Measurements from ENCODE around the gene REXO1. TPM values are rescaled to one million over a fixed set of nuclear protein-coding genes. Genes with fewer than 3 reads are reported as not detected.
A peak's percentile ranks its signal among the peaks of the same experiment; 100 is the strongest.

The REXO1 gene
- total RNA-seq, 1 experiment from 2014 or later, result 56.8 TPM

GRCh38 chr19:1856345-1856697 lies 8.0 kb upstream of the REXO1 start:
- H3K4me1 ChIP-seq (ENCODE audit: insufficient read depth, low read length), result peaks cover 7% of the 10 kb centered on the region; the same call in 1 of the 2 replicates
- H3K79me1 ChIP-seq (ENCODE audit: insufficient read depth, low read depth, low read length, poor library complexity, severe bottlenecking), result peaks cover 13% of the 10 kb centered on the region
- H2BK120ac ChIP-seq (ENCODE audit: low read depth, low read length, poor library complexity, severe bottlenecking), result no peak overlapping the region
- H3K4ac ChIP-seq (ENCODE audit: low read depth, low read length), result no peak overlapping the region
- no peak overlapping the region for H3K23ac ChIP-seq (ENCODE audit: insufficient read length, low read depth, low read length)
- no peak overlapping the region for H4K91ac ChIP-seq (ENCODE audit: insufficient read length, low read depth, low read length)
- no peaks in the 10 kb centered on the region for H3K9me3 ChIP-seq (ENCODE audit: control insufficient read depth, low read depth, low read length)
- no peak overlapping the region for H2BK15ac ChIP-seq (ENCODE audit: low read depth, low read length)
- no peak overlapping the region for H3K27ac ChIP-seq (ENCODE audit: insufficient read length, low read depth, low read length)
- no peak overlapping the region for H4K5ac ChIP-seq (ENCODE audit: insufficient read length, low read depth, low read length)
- H3T11ph ChIP-seq (ENCODE audit: low read length), result no peak overlapping the region
- Mint-ChIP-seq H3K27ac (peak overlapping the region in 1 of 3 experiments; percentile 78; a peak in 1 of 7 replicates), H3K27me3 (ENCODE audit: low read depth) (peaks cover 2% of the 10 kb centered on the region), H3K4me1 (peaks cover 39 to 72% of the 10 kb centered on the region in 2 experiments), H3K9me3 (no peaks in the 10 kb centered on the region), H3K36me3 (ENCODE audit: insufficient read depth in 1 of 3, low read depth in 3 of 3) (peaks cover 0 to 4% (median 0%) of the 10 kb centered on the region in 3 experiments; a peak in 2 of 7 replicates), H3K4me3 (peak overlapping the region; percentile 40 to 56)
- no CpG with 5 or more reads among the region's 6 CpGs for WGBS (ENCODE audit: extremely low coverage, insufficient read length, low lambda C conversion rate)
- H2BK5ac ChIP-seq (ENCODE audit: insufficient read length, low read length), result no peak overlapping the region
- no peaks in the 10 kb centered on the region for H4K20me1 ChIP-seq (ENCODE audit: control insufficient read depth, insufficient read depth, insufficient read length)
- no peak for DNase-seq
- no peak overlapping the region for H2AFZ ChIP-seq (ENCODE audit: low read length)
- no peak overlapping the region for H3K18ac ChIP-seq (ENCODE audit: insufficient read length, low read depth, low read length)
- peak overlapping the region; percentile 35 for H3K4me2 ChIP-seq (ENCODE audit: insufficient read depth, insufficient read length, low read length)
- no peak for TF ChIP-seq CTCF (conservative IDR thresholded peaks at IDR 0.05)
- H3K23me2 ChIP-seq (ENCODE audit: insufficient read length, low read depth, low read length, poor library complexity, severe bottlenecking), result peaks cover 10% of the 10 kb centered on the region
- H3K9ac ChIP-seq (ENCODE audit: extremely low read depth, insufficient read length, low read length), result no peak overlapping the region
- H3K27me3 ChIP-seq (ENCODE audit: insufficient read depth, low read length), result no peaks in the 10 kb centered on the region
- no peak overlapping the region for H4K8ac ChIP-seq (replicated peaks; ENCODE audit: insufficient read length, low read depth, low read length)
- no peak overlapping the region; the same call in 1 of the 2 replicates for H3K14ac ChIP-seq (ENCODE audit: insufficient read depth, low read length)
- H2BK20ac ChIP-seq (ENCODE audit: low read depth, low read length, poor library complexity, severe bottlenecking), result no peak overlapping the region
- H3K79me2 ChIP-seq (ENCODE audit: insufficient read depth, low read length), result peaks cover 28% of the 10 kb centered on the region; the same call in 1 of the 2 replicates
- no peak overlapping the region for H2AK5ac ChIP-seq (ENCODE audit: insufficient read length, low read length)
- H3K56ac ChIP-seq (ENCODE audit: insufficient read length, low read depth, low read length), result no peak overlapping the region
- H2BK12ac ChIP-seq (ENCODE audit: insufficient read length, low read depth, low read length), result no peak overlapping the region
